ENCODE data around the gene ZNF296. TPM values are rescaled to one million over a fixed set of nuclear protein-coding genes. Genes with fewer than 3 reads are reported as not detected.

The ZNF296 gene
- total RNA-seq, 2 experiments from 2014 or later = 5.0 to 6.3 TPM

DNA sequence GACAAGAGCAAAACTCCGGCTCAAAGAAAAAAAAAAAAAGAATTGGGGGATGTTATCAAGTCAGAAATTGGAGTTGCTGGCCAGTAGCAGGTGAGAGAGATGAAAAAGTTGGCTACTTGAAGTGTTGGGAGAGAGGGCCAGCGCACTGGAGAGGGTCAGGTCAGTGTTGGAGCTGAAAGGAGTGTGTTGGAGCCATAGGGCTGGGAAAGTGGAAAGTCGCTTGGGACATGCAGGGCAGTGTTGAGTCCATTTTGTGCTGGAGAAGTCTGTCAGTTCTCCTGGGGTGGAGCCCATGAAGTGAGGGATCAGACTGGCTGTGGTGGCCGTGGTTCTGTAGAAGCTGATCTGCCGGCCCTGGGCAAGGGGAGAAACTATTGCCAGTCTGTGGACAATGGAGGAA, 18.4 kb upstream of the ZNF296 start:
- peaks cover 61% of the 10 kb centered on the region for H3K4me1 Mint-ChIP-seq (ENCODE audit: low read depth)
- H3K9me3 Mint-ChIP-seq = no peaks in the 10 kb centered on the region
- DNase-seq (no peak), ATAC-seq (no peak)
- ChIA-PET POLR2A (interaction anchor here (0.6 kb wide), 1 partner anchor 1157 kb away, joined by 3 read pairs; no protein-coding TSS in a partner anchor), CTCF (interaction anchor here (1.5 kb wide), 1 partner anchor 31 kb away, joined by 3 read pairs; no protein-coding TSS in a partner anchor)
- peaks cover 35% of the 10 kb centered on the region for H3K36me3 Mint-ChIP-seq (ENCODE audit: low read depth)
- no peaks in the 10 kb centered on the region for H3K27me3 Mint-ChIP-seq
- H3K4me3 Mint-ChIP-seq = peak overlapping the region; percentile 89
- peak overlapping the region; percentile 3 for H3K27ac Mint-ChIP-seq
- TF ChIP-seq, protein P1, sequence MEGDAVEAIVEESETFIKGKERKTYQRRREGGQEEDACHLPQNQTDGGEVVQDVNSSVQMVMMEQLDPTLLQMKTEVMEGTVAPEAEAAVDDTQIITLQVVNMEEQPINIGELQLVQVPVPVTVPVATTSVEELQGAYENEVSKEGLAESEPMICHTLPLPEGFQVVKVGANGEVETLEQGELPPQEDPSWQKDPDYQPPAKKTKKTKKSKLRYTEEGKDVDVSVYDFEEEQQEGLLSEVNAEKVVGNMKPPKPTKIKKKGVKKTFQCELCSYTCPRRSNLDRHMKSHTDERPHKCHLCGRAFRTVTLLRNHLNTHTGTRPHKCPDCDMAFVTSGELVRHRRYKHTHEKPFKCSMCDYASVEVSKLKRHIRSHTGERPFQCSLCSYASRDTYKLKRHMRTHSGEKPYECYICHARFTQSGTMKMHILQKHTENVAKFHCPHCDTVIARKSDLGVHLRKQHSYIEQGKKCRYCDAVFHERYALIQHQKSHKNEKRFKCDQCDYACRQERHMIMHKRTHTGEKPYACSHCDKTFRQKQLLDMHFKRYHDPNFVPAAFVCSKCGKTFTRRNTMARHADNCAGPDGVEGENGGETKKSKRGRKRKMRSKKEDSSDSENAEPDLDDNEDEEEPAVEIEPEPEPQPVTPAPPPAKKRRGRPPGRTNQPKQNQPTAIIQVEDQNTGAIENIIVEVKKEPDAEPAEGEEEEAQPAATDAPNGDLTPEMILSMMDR (IDR thresholded peaks at IDR 0.05) = no peak
- intact Hi-C loops (cut with micrococcal nuclease) = no loop called here

DNA sequence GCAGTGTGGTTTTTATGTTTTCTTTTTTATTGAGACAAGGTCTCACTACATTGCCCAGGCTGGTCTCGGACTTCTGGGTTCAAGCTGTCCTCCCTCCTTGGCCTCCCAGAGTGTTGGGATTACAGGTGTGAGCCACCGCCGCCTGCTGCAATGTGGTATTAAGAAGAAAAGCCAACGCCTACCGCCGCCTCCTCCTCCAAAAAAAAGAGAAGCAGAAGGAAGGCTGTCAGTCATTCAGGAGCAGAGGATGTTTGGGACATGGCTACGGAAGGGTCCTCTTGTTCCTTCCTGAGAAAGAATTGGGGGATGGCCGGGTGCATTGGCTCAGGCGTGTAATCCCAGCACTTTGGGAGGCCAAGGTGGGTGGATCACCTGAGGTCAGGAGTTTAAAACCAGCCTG, 17.9 kb upstream of the ZNF296 start:
- peaks cover 61% of the 10 kb centered on the region for H3K4me1 Mint-ChIP-seq (ENCODE audit: low read depth)
- no peaks in the 10 kb centered on the region for H3K9me3 Mint-ChIP-seq
- ATAC-seq = no peak
- H3K4me3 Mint-ChIP-seq = peak overlapping the region; percentile 89
- peaks cover 35% of the 10 kb centered on the region for H3K36me3 Mint-ChIP-seq (ENCODE audit: low read depth)
- H3K27me3 Mint-ChIP-seq = no peaks in the 10 kb centered on the region
- ChIA-PET CTCF (interaction anchor here (1.5 kb wide), 1 partner anchor 31 kb away, joined by 3 read pairs; no protein-coding TSS in a partner anchor), POLR2A (no interaction called here)
- peak overlapping the region; percentile 59 for H3K27ac Mint-ChIP-seq
- DNase-seq = no peak
- intact Hi-C loops (cut with micrococcal nuclease) = no loop called here
- TF ChIP-seq, protein P1 (IDR thresholded peaks at IDR 0.05) = no peak

DNA sequence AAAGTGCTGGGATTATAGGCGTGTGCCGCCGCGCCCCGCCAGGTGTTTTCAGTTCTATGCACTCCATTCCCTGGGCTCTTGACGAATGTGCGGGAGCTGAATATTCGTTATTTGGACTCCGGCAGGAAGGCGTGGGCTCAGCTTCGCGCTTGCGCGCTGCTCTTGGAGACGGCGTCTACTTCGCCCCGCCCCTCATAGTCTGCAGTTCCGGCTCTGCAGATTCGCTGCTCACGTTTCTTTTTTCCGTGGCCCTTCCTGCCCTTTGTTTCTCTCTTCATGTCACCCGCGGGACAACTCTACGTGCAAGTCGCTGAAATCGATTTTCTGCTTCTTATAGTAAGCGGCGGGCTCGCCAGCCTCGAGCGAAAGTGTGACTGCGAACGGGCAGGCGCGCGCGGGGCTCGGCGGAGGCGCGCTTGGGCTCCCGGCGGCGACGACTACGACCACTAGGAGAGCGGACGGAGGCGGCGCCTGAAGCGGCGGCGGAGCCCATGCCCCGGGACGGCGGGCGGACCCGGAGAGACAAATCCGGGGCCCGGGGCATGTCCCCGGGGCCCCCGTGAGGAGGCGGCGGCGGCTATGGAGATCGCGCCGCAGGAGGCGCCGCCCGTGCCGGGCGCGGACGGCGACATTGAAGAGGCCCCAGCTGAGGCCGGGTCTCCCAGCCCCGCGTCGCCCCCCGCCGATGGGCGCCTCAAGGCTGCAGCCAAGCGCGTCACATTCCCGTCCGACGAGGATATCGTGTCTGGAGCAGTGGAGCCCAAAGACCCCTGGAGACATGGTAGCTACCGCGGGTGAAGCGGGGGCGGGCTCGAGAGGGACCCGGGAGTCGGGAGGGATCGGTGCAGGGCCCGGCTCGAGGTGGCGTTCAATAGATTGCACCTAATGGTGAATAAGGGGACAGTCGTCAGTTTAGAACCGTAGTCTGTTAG, 16.7 kb upstream of the ZNF296 start, which contains the start of gene PPP1R37:
Gene PPP1R37, plus strand, starts transcription at position 433 of the 932 bp plus-strand sequence. Its CDS starts 147 bp downstream, at position 580.
- Mint-ChIP-seq H3K27me3 (no peaks in the 10 kb centered on the region), H3K27ac (peak within 1 kb of the TSS; percentile 96), H3K36me3 (ENCODE audit: low read depth) (peaks cover 38% of the 10 kb centered on the region), H3K4me1 (ENCODE audit: low read depth) (peaks cover 53% of the 10 kb centered on the region), H3K9me3 (no peaks in the 10 kb centered on the region), H3K4me3 (peak within 1 kb of the TSS; percentile 89)
- TF ChIP-seq, protein P1 (IDR thresholded peaks at IDR 0.05) = peak; percentile 41
- ChIA-PET CTCF (interaction anchor here (0.7 to 2.9 kb wide), 12 partner anchors 9 to 310 kb away, joined by 3 to 14 read pairs (median 4); partner anchors contain the start of genes BLOC1S3, CLASRP, GEMIN7 and TRAPPC6A), POLR2A (interaction anchor here (0.7 to 2.6 kb wide), 16 partner anchors 9 to 183 kb away, joined by 3 to 18 read pairs (median 6); partner anchors contain the start of genes BLOC1S3, GEMIN7 and TRAPPC6A)
- ATAC-seq = peak; percentile 79
- intact Hi-C loops (cut with micrococcal nuclease) = no loop called here
- DNase-seq = peak; percentile 93

DNA sequence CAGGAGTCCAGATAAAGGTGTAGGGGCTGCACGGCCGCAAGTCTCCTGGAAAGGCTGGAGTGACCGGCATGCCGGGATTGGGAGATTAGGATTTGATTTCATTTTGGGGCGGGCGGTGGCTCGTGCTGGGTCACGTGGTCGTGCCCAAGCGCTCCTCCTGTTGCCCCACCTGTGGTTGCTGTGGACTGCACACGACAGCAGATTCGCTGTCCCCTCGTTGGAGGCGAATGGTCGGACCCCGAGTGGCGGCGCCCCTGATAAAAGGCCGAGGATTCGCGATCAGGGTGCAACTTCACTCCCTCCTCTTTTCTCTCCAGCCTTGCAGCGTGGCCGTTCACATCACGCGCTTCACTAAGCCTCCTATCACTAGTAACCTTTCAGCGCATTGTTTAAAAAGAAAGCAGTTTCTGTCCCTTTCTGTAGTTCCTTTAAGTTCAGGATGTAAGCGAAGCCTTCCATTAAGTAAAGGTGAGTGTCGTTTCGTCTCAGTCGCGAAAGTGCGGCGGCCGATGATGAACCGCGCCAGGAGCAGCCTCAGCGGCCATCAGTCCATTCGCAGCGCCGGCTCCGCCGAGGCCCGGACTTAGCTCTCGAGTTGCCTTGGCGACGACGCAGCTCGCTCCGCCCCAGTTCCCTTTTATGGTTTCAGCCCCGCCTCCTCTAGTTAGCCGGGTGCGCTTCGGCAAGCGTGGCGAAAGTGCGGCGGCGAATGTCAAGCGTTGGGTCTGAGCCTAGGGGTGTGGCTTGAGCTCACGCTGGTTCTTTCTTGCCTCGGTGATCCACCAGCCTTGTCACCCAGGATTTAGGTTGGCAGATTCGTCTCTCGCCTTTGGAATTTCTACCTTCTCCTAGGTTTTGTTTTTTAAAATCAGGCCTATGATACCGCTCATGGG, 15.0 kb upstream of the ZNF296 start:
- ChIA-PET CTCF (interaction anchor here (0.6 to 2.9 kb wide), 11 partner anchors 7 to 96 kb away, joined by 3 to 14 read pairs (median 5); partner anchors contain the start of genes BLOC1S3, GEMIN7 and TRAPPC6A), POLR2A (interaction anchor here (0.6 to 2.6 kb wide), 14 partner anchors 8 to 326 kb away, joined by 3 to 18 read pairs (median 4); partner anchors contain the start of genes BLOC1S3, GEMIN7, NKPD1 and TRAPPC6A)
- Mint-ChIP-seq H3K36me3 (ENCODE audit: low read depth) (peaks cover 48% of the 10 kb centered on the region), H3K27me3 (no peaks in the 10 kb centered on the region), H3K9me3 (no peaks in the 10 kb centered on the region), H3K4me1 (ENCODE audit: low read depth) (peaks cover 50% of the 10 kb centered on the region), H3K4me3 (peak overlapping the region; percentile 89), H3K27ac (peak overlapping the region; percentile 96)
- DNase-seq = peak; percentile 94
- intact Hi-C loops (cut with micrococcal nuclease) = no loop called here
- peak; percentile 72 for ATAC-seq
- TF ChIP-seq, protein P1 (IDR thresholded peaks at IDR 0.05) = no peak

All from activated CD8-positive, alpha-beta T cell treated with anti-CD3 and anti-CD28 coated beads for 36 hours (primary cell).